SK-N-SH treated with all-trans-retinoic acid at 6 μM for 48 hours (cell line): ENCODE data around the gene KCNIP1.

Source experiments
- ATAC-seq: fragments of 200-7000 bp; cut with Tn5 transposase; 3 replicates; pipeline ENCODE4 v1.9.1; 2020; ENCODE audit warnings: mild to moderate bottlenecking, moderate library complexity
- ARNTL ChIP-seq: fragments of 450-650 bp; formaldehyde crosslinking; IDR thresholded peaks from 2 replicates; pipeline ENCODE4 v1.5.0; 2020; ENCODE audit warnings: low read depth, mild to moderate bottlenecking, moderate library complexity, borderline replicate concordance
- BACH2 ChIP-seq: fragments of 250-450 bp; sonication (Bioruptor Pico); IDR thresholded peaks from 2 replicates; pipeline ENCODE4 v1.9.0; 2021; ENCODE audit warnings: mild to moderate bottlenecking, borderline replicate concordance
- CREB5 ChIP-seq: fragments of 250-450 bp; sonication (Bioruptor Pico); IDR thresholded peaks from 2 replicates; pipeline ENCODE4 v1.5.1; 2020; ENCODE audit warnings: low read depth, mild to moderate bottlenecking, moderate library complexity
- CSRNP3 ChIP-seq: fragments of 250-450 bp; sonication (Bioruptor Pico); IDR thresholded peaks from 2 replicates; pipeline ENCODE4 v1.5.1; 2021; ENCODE audit warnings: mild to moderate bottlenecking, moderate library complexity
- ESRRG ChIP-seq: fragments of 250-450 bp; sonication (Bioruptor Pico); IDR thresholded peaks from 2 replicates; pipeline ENCODE4 v1.6.1; 2021; ENCODE audit warnings: mild to moderate bottlenecking
- GLIS3 ChIP-seq: fragments of 250-450 bp; sonication (Bioruptor Pico); IDR thresholded peaks from 2 replicates; pipeline ENCODE4 v1.5.0; 2020; ENCODE audit warnings: mild to moderate bottlenecking, moderate library complexity
- ISL1 ChIP-seq: fragments of 250-450 bp; sonication (Bioruptor Pico); IDR thresholded peaks from 2 replicates; pipeline ENCODE4 v2.1.2; 2022; ENCODE audit warnings: mild to moderate bottlenecking, moderate library complexity
- OSR1 ChIP-seq: fragments of 250-450 bp; sonication (Bioruptor Pico); IDR thresholded peaks from 2 replicates; pipeline ENCODE4 v1.8.0; 2022; ENCODE audit warnings: moderate library complexity, mild to moderate bottlenecking, inconsistent platforms
- PATZ1 ChIP-seq: fragments of 250-450 bp; sonication (Bioruptor Pico); IDR thresholded peaks from 2 replicates; pipeline ENCODE4 v1.8.0; 2020; ENCODE audit warnings: mild to moderate bottlenecking, moderate library complexity, borderline replicate concordance
- POU6F1 ChIP-seq: fragments of 250-450 bp; sonication (Bioruptor Pico); IDR thresholded peaks from 2 replicates; pipeline ENCODE4 v1.8.0; 2021; ENCODE audit warnings: low read depth, mild to moderate bottlenecking, moderate library complexity, borderline replicate concordance
- PPARA ChIP-seq: fragments of 250-450 bp; sonication (Bioruptor Pico); IDR thresholded peaks from 2 replicates; pipeline ENCODE4 v1.5.0; 2020; ENCODE audit warnings: mild to moderate bottlenecking, borderline replicate concordance
- RARB ChIP-seq: fragments of 250-450 bp; sonication (Bioruptor Pico); IDR thresholded peaks from 2 replicates; pipeline ENCODE4 v1.8.0; 2021; ENCODE audit warnings: mild to moderate bottlenecking, moderate library complexity
- SNAI2 ChIP-seq: fragments of 250-450 bp; sonication (Bioruptor Pico); IDR thresholded peaks from 2 replicates; pipeline ENCODE4 v1.5.0; 2020; ENCODE audit warnings: mild to moderate bottlenecking, moderate library complexity
- TCF4 ChIP-seq: fragments of 250-450 bp; sonication (Bioruptor Pico); IDR thresholded peaks from 2 replicates; pipeline ENCODE4 v1.8.0; 2021; ENCODE audit warnings: mild to moderate bottlenecking, moderate library complexity, borderline replicate concordance
- TSHZ2 ChIP-seq: fragments of 250-450 bp; sonication (Bioruptor Pico); IDR thresholded peaks from 2 replicates; pipeline ENCODE4 v1.5.0; 2020; ENCODE audit warnings: mild to moderate bottlenecking, moderate library complexity
- ZC3H10 ChIP-seq: fragments of 250-450 bp; sonication (Bioruptor Pico); IDR thresholded peaks from 2 replicates; pipeline ENCODE4 v1.5.1; 2021; ENCODE audit warnings: mild to moderate bottlenecking, moderate library complexity
- ZNF565 ChIP-seq: fragments of 450-650 bp; formaldehyde crosslinking; conservative IDR thresholded peaks from 2 replicates; pipeline ENCODE4 v1.5.0; 2020; ENCODE audit warnings: low read depth, mild to moderate bottlenecking, moderate library complexity
- ZNF70 ChIP-seq: fragments of 450-650 bp; formaldehyde crosslinking; IDR thresholded peaks from 2 replicates; pipeline ENCODE4 v1.5.0; 2020; ENCODE audit warnings: mild to moderate bottlenecking, moderate library complexity
- ZNF8 ChIP-seq: fragments of 450-650 bp; formaldehyde crosslinking; IDR thresholded peaks from 2 replicates; pipeline ENCODE4 v1.5.0; 2020; ENCODE audit warnings: mild to moderate bottlenecking, moderate library complexity

KCNIP1 gene

GRCh38 chr5:170738840-170739239, 235.0 kb downstream of the KCNIP1 start:
- TF ChIP-seq GLIS3 (CRISPR knock-in tag) (no peak), RARB (CRISPR knock-in tag) (no peak), TCF4 (CRISPR knock-in tag) (no peak), ESRRG (no peak), SNAI2 (no peak), CSRNP3 (no peak), OSR1 (no peak), CREB5 (CRISPR knock-in tag) (no peak), ISL1 (CRISPR knock-in tag) (no peak), ARNTL (CRISPR knock-in tag) (no peak)
- TF ChIP-seq, all 23 proteins: peak for 0
- no peak for ATAC-seq

- TF ChIP-seq ZNF8 (CRISPR knock-in tag) (no peak), GLIS3 (CRISPR knock-in tag) (no peak), POU6F1 (CRISPR knock-in tag) (no peak), TSHZ2 (CRISPR knock-in tag) (no peak), CSRNP3 (no peak)
- no peak for ATAC-seq
These were observed 235.6 kb downstream of the KCNIP1 start for GRCh38 chr5:170739446-170739845.

GRCh38 chr5:170740551-170741205, 236.9 kb downstream of the KCNIP1 start:
- no peak for TF ChIP-seq RARB (CRISPR knock-in tag)
- no peak for TF ChIP-seq ZC3H10
- TF ChIP-seq ZNF8 (CRISPR knock-in tag): no peak
- TF ChIP-seq TCF4 (CRISPR knock-in tag): no peak
- no peak for TF ChIP-seq BACH2 (CRISPR knock-in tag)
- no peak for TF ChIP-seq OSR1
- TF ChIP-seq ZNF70 (CRISPR knock-in tag): no peak
- TF ChIP-seq ARNTL (CRISPR knock-in tag): no peak
- no peak for TF ChIP-seq PATZ1 (CRISPR knock-in tag)
- no peak for TF ChIP-seq TSHZ2 (CRISPR knock-in tag)
- TF ChIP-seq CREB5 (CRISPR knock-in tag): no peak
- no peak for TF ChIP-seq ZNF565 (CRISPR knock-in tag)
- TF ChIP-seq CSRNP3: no peak
- no peak for TF ChIP-seq PPARA
- no peak for TF ChIP-seq SNAI2
- ATAC-seq: no peak
